OCI-LY1 (cell line): ENCODE measurements around the gene VPS72.

Experiments used
- H2AFZ ChIP-seq: fragments of 200-600 bp; sonication (generic), shearing (Covaris generic); 2 replicates; pipeline ENCODE4 v1.6.0; 2014; ENCODE audit warnings: antibody characterized with exemption, mild to moderate bottlenecking, low read length
- H3F3A ChIP-seq: fragments of 200-600 bp; sonication (generic), shearing (Covaris generic); 2 replicates; pipeline ENCODE4 v1.6.0; 2014; ENCODE audit warnings: mild to moderate bottlenecking, antibody characterized with exemption, low read length, moderate library complexity; ENCODE audit not compliant: insufficient read depth
- H3K27ac ChIP-seq: fragments of 200-600 bp; sonication (generic); 2 replicates; pipeline ENCODE4 v1.5.1; 2014; ENCODE audit warnings: low read length, mixed run types, mild to moderate bottlenecking, low read depth; ENCODE audit not compliant: poor library complexity, severe bottlenecking
- H3K27me3 ChIP-seq: fragments of 200-600 bp; sonication (generic); 2 replicates; pipeline ENCODE4 v1.6.0; 2014; ENCODE audit warnings: antibody characterized with exemption, mild to moderate bottlenecking, low read length, moderate library complexity; ENCODE audit not compliant: insufficient read depth
- H3K36me3 ChIP-seq: fragments of 200-600 bp; sonication (generic); 2 replicates; pipeline ENCODE4 v1.6.1; 2014; ENCODE audit warnings: mild to moderate bottlenecking, antibody characterized with exemption, low read length, moderate library complexity, mixed read lengths; ENCODE audit not compliant: insufficient read depth
- H3K4me1 ChIP-seq: fragments of 200-600 bp; sonication (generic); 2 replicates; pipeline ENCODE4 v1.5.1; 2014; ENCODE audit warnings: mild to moderate bottlenecking, low read length, moderate library complexity; ENCODE audit not compliant: insufficient read depth, severe bottlenecking
- H3K4me2 ChIP-seq: fragments of 200-600 bp; sonication (generic), shearing (Covaris generic); 2 replicates; pipeline ENCODE4 v1.6.1; 2014; ENCODE audit warnings: low read length
- H3K4me3 ChIP-seq: fragments of 200-600 bp; sonication (generic); 2 replicates; pipeline ENCODE4 v1.5.1; 2014; ENCODE audit warnings: low read length, low read depth, mild to moderate bottlenecking, mixed read lengths; ENCODE audit not compliant: poor library complexity, severe bottlenecking
- H3K79me2 ChIP-seq: fragments of 200-600 bp; shearing (Covaris generic); 2 replicates; pipeline ENCODE4 v1.6.1; 2016; ENCODE audit warnings: mixed run types, low read length, mixed read lengths; ENCODE audit not compliant: insufficient read depth
- H3K9ac ChIP-seq: fragments of 200-600 bp; sonication (generic), shearing (Covaris generic); 2 replicates; pipeline ENCODE4 v1.6.1; 2014; ENCODE audit warnings: mild to moderate bottlenecking, low read length, mixed read lengths
- H3K9me2 ChIP-seq: fragments of 200-600 bp; sonication (generic), shearing (Covaris generic); 2 replicates; pipeline ENCODE4 v1.6.1; 2014; ENCODE audit warnings: low read depth, mild to moderate bottlenecking, low read length, mixed read lengths
- H3K9me3 ChIP-seq: fragments of 200-600 bp; shearing (Covaris generic); 2 replicates; pipeline ENCODE4 v1.6.1; 2014; ENCODE audit warnings: low read length, mixed read lengths
- H4K20me1 ChIP-seq: fragments of 200-600 bp; sonication (generic), shearing (Covaris generic); 2 replicates; pipeline ENCODE4 v1.6.0; 2016; ENCODE audit warnings: mild to moderate bottlenecking, low read length; ENCODE audit not compliant: insufficient read depth
- CTCF ChIP-seq: fragments of 200-600 bp; sonication (generic), shearing (Covaris generic); IDR thresholded peaks from 2 replicates; pipeline ENCODE4 v1.5.1; 2017; ENCODE audit warnings: mild to moderate bottlenecking, antibody characterized with exemption, low read length, moderate library complexity, mixed read lengths
- EZH2 ChIP-seq: fragments of 200-600 bp; sonication (generic), shearing (Covaris generic); IDR thresholded peaks from 2 replicates; pipeline ENCODE4 v1.8.0; 2017; ENCODE audit warnings: borderline replicate concordance, mixed run types, mild to moderate bottlenecking, antibody characterized with exemption, low read length, moderate library complexity, mixed read lengths

Gene VPS72

GRCh38 chr1:151133018-151133806 lies 56.8 kb downstream of the VPS72 start:
- H3F3A ChIP-seq = no peaks in the 10 kb centered on the region
- no peak overlapping the region for H3K27ac ChIP-seq
- no peak overlapping the region for H3K9ac ChIP-seq
- TF ChIP-seq EZH2 (no peak), CTCF (no peak)
- peaks cover 15% of the 10 kb centered on the region for H3K4me1 ChIP-seq
- H3K9me3 ChIP-seq = no peaks in the 10 kb centered on the region
- H2AFZ ChIP-seq = no peak overlapping the region
- no peak overlapping the region for H3K4me3 ChIP-seq
- no peaks in the 10 kb centered on the region for H3K79me2 ChIP-seq
- H3K36me3 ChIP-seq = no peaks in the 10 kb centered on the region
- no peaks in the 10 kb centered on the region for H4K20me1 ChIP-seq
- H3K27me3 ChIP-seq = no peaks in the 10 kb centered on the region; the same call in 1 of the 2 replicates
- H3K9me2 ChIP-seq = no peaks in the 10 kb centered on the region
- H3K4me2 ChIP-seq = no peak overlapping the region

DNA sequence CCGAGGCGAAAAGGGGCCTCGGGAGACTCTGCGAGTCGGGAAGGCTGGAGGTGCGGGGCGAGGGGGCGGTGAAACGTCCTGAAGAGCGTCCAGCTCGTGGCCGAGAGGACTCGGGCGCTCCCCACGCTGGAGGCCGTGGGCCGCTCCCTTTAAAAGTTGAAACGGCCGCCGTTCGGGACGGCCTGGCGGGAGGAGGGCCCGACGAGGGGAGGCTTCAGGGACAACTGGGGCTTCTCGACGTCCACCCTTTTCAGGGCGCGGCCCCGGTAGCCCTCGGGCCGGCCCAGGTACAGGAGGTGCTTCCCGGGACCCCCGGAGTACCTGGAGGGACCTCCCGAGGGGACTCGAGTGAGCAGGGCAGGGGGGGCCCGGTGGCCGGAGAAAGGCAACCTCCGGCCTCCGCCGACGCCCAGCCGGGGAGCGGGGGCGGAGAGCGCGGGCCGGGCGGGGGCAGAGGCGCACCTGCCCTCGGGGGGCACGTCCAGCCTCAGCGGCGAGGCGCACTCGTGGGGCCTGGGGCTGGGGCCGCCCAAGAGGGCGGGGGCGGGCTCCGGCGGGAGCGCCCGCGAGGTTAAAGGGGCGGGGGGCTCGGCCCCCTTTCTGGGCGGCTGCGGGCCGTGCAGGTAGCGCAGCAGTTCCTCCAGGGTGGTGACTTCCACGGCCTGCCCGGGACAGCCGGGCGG lies 57.5 kb downstream of the VPS72 start:
- no peak for TF ChIP-seq CTCF
- no peak for TF ChIP-seq EZH2
- Histone ChIP-seq H3K4me1 (peaks cover 15% of the 10 kb centered on the region), H3F3A (no peaks in the 10 kb centered on the region), H3K9me2 (no peaks in the 10 kb centered on the region), H3K27me3 (no peaks in the 10 kb centered on the region; the same call in 1 of the 2 replicates), H3K79me2 (no peaks in the 10 kb centered on the region), H3K4me3 (no peak overlapping the region), H3K9me3 (no peaks in the 10 kb centered on the region), H3K27ac (no peak overlapping the region), H3K36me3 (no peaks in the 10 kb centered on the region), H3K4me2 (no peak overlapping the region), H3K9ac (no peak overlapping the region), H4K20me1 (no peaks in the 10 kb centered on the region), H2AFZ (no peak overlapping the region)

DNA sequence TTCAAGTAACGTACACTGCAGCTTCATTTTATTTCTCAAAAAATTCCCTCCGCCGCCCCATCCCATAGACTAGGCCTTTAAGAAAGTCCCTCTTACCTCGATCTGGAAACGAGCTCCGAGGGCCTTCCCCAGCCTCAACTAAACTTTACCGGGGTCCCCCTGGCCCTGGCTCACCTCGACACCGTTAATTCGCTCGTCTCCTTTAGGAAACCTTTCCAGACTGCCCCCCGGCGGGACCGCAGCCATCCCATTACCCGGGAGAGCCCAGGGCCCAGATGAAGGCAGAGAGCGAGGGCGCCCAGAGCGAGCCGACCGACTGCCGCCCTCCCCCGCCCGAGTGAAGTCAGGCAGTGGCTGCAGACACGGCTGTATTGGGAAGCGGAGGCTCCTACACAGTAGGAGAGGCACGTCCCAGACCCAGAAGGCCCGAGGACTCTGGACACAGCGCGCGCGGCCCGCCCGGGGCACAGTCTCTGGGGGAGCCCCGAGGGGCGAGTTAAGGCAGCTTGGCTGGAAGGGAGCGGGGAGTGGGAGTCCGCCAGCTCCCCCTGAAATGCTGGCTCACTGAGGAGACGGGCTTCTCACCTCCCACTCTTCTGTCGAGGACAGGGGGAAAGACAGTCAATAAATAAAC lies 58.2 kb downstream of the VPS72 start:
- H2AFZ ChIP-seq = no peak overlapping the region
- peak overlapping the region; percentile 28; the same call in 1 of the 2 replicates for H3K9ac ChIP-seq
- peak overlapping the region; percentile 41 for H3K4me3 ChIP-seq
- H3K9me3 ChIP-seq = no peaks in the 10 kb centered on the region
- no peak overlapping the region for H3K27ac ChIP-seq
- H3F3A ChIP-seq = no peaks in the 10 kb centered on the region
- H3K36me3 ChIP-seq = no peaks in the 10 kb centered on the region
- H3K4me1 ChIP-seq = peaks cover 15% of the 10 kb centered on the region
- H3K27me3 ChIP-seq = no peaks in the 10 kb centered on the region; the same call in 1 of the 2 replicates
- TF ChIP-seq EZH2 (no peak), CTCF (no peak)
- no peaks in the 10 kb centered on the region for H4K20me1 ChIP-seq
- peak overlapping the region; percentile 42 for H3K4me2 ChIP-seq
- no peaks in the 10 kb centered on the region for H3K9me2 ChIP-seq
- H3K79me2 ChIP-seq = no peaks in the 10 kb centered on the region
